Measurements from ENCODE around the gene ABLIM1. TPM values are rescaled to one million over a fixed set of nuclear protein-coding genes. Genes with fewer than 3 reads are reported as not detected.

The ABLIM1 gene
- total and polyA plus RNA-seq, 2 experiments from 2014 or later, result 21.9 to 45.1 TPM

GRCh38 chr10:114605155-114605797 lies 52.8 kb downstream of the ABLIM1 start:
- DNase-seq (ENCODE audit: low spot score) (no peak), ATAC-seq (no peak)
- no peaks in the 10 kb centered on the region; the same call in 1 of the 2 replicates for H3K9me2 ChIP-seq (ENCODE audit: insufficient read depth)
- TF ChIP-seq ZNF114 (CRISPR knock-in tag; IDR thresholded peaks at IDR 0.05) (no peak), STAT1 (IDR thresholded peaks at IDR 0.05; ENCODE audit: unreplicated experiment) (no peak), POLR2AphosphoS5 (IDR thresholded peaks at IDR 0.05; ENCODE audit: low read depth) (no peak), ZNF331 (CRISPR knock-in tag; IDR thresholded peaks at IDR 0.05; ENCODE audit: low read depth) (no peak), CTCF (conservative IDR thresholded peaks at IDR 0.05; ENCODE audit: low read depth in 2 of 2) (no peak), ZNF462 (CRISPR knock-in tag; IDR thresholded peaks at IDR 0.05) (no peak), NANOG (IDR thresholded peaks at IDR 0.05; ENCODE audit: borderline replicate concordance) (no peak), EZH2 (IDR thresholded peaks at IDR 0.05; ENCODE audit: low read depth, unreplicated experiment) (no peak)
- TF ChIP-seq, protein P1, sequence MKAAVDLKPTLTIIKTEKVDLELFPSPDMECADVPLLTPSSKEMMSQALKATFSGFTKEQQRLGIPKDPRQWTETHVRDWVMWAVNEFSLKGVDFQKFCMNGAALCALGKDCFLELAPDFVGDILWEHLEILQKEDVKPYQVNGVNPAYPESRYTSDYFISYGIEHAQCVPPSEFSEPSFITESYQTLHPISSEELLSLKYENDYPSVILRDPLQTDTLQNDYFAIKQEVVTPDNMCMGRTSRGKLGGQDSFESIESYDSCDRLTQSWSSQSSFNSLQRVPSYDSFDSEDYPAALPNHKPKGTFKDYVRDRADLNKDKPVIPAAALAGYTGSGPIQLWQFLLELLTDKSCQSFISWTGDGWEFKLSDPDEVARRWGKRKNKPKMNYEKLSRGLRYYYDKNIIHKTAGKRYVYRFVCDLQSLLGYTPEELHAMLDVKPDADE (IDR thresholded peaks at IDR 0.05), result no peak
- no peaks in the 10 kb centered on the region for H3K36me3 ChIP-seq (ENCODE audit: insufficient read depth)
- H4K20me1 ChIP-seq (replicated peaks; ENCODE audit: insufficient read depth), result no peaks in the 10 kb centered on the region
- H2AFZ ChIP-seq, result peak overlapping the region; percentile 63; the same call in 1 of the 2 replicates
- Mint-ChIP-seq H3K36me3 (ENCODE audit: low read depth) (no peaks in the 10 kb centered on the region), H3K4me1 (peaks cover 10% of the 10 kb centered on the region; the same call in 2 of the 3 replicates), H3K27me3 (ENCODE audit: insufficient read depth, low read depth, poor library complexity) (peaks cover 4% of the 10 kb centered on the region), H3K4me3 (no peak overlapping the region), H3K9me3 (no peaks in the 10 kb centered on the region), H3K27ac (peak overlapping the region; percentile 26; the same call in 1 of the 2 replicates)
- peaks cover 2% of the 10 kb centered on the region; the same call in 1 of the 2 replicates for H3K4me1 ChIP-seq (ENCODE audit: insufficient read depth)
- H3K4me3 ChIP-seq, result no peak overlapping the region
- H3K27ac ChIP-seq (ENCODE audit: low read depth), result no peak overlapping the region
- no peaks in the 10 kb centered on the region for H3K27me3 ChIP-seq (ENCODE audit: insufficient read depth)
- no peaks in the 10 kb centered on the region for H3K79me2 ChIP-seq (replicated peaks; ENCODE audit: insufficient read depth)
- H3F3A ChIP-seq (replicated peaks; ENCODE audit: low read depth), result no peaks in the 10 kb centered on the region
- no peak overlapping the region for H3K4me2 ChIP-seq
